GM12878 (cell line): Measurements from ENCODE around the gene RPL29. TPM values are rescaled to one million over a fixed set of nuclear protein-coding genes. Genes with fewer than 3 reads are reported as not detected.

ENCODE experiments used
- ATAC-seq: fragments of 200-7000 bp; cut with Tn5 transposase; 3 replicates; pipeline ENCODE4 v1.9.1; 2020; ENCODE audit warnings: mild to moderate bottlenecking, moderate library complexity
- BruUV-seq: library from RNA; stranded (reverse); fragments of 400-500 nt; replicated peaks from 2 replicates; lab custom pipeline; 2021; lab: Mats Ljungman, UMichigan
- CTCF ChIA-PET: fragments of 300-600 bp; sonication (Branson Sonifier 250); formaldehyde crosslinking; extraction: SDS; loops from one replicate; lab custom pipeline; 2021; ENCODE audit warnings: inconsistent platforms; lab: Yijun Ruan, JAX
- POLR2A ChIA-PET: fragments of 350-600 bp; formaldehyde crosslinking; extraction: SDS; loops from one replicate; lab custom pipeline; 2021; ENCODE audit warnings: inconsistent platforms; lab: Charles Lee
- RAD21 ChIA-PET: fragments of 300-600 bp; sonication (Branson Sonifier 250); formaldehyde crosslinking; loops from one replicate; lab custom pipeline; 2023; ENCODE audit warnings: antibody characterized with exemption; ENCODE audit not compliant: unreplicated experiment; lab: Charles Lee
- SMC1A ChIA-PET: fragments of 300-600 bp; sonication (Branson Sonifier 250); formaldehyde crosslinking; loops from one replicate; lab custom pipeline; 2023; ENCODE audit not compliant: unreplicated experiment, uncharacterized antibody; lab: Charles Lee
- DNase-seq: peaks from one replicate; pipeline ENCODE4 v3.0.0-alpha.2; 2011; ENCODE audit warnings: low read depth, low spot score
- FAIRE-seq: peaks from 3 replicates; lab custom pipeline; 2011; peaks lifted over from hg19 to GRCh38; lab: Jason Lieb, UNC
- H2AFZ ChIP-seq: 2 replicates; pipeline ENCODE4 v1.6.0; 2011; ENCODE audit warnings: low read depth, low read length, control low read depth; ENCODE audit not compliant: control insufficient read depth
- H3K27ac ChIP-seq: 2 replicates; pipeline ENCODE4 v1.5.1; 2011; ENCODE audit warnings: control low read depth; ENCODE audit not compliant: control insufficient read depth, insufficient read depth
- H3K27me3 ChIP-seq, 2 experiments: replicated peaks in 1 of 2; 2 replicates each; pipeline versions ENCODE4 v1.6.0 to v1.6.1; 2011; ENCODE audit warnings: low read length in 1 of 2; ENCODE audit not compliant: control insufficient read depth in 2 of 2, insufficient read depth in 2 of 2
- H3K36me3 ChIP-seq, 2 experiments: 2 replicates each; pipeline ENCODE4 v1.5.1; 2011; ENCODE audit warnings: low read length in 1 of 2; ENCODE audit not compliant: control insufficient read depth in 2 of 2, insufficient read depth in 2 of 2
- H3K4me1 ChIP-seq: 2 replicates; pipeline ENCODE4 v1.6.1; 2011; ENCODE audit warnings: mild to moderate bottlenecking, low read length, moderate library complexity, mixed read lengths; ENCODE audit not compliant: control insufficient read depth, insufficient read depth
- H3K4me2 ChIP-seq: 2 replicates; pipeline ENCODE4 v1.6.0; 2011; ENCODE audit warnings: control low read depth; ENCODE audit not compliant: control insufficient read depth, insufficient read depth
- H3K4me3 ChIP-seq: fragments of 200-600 bp; sonication (generic); 2 replicates; pipeline ENCODE4 v1.5.1; 2016
- H3K79me2 ChIP-seq: 2 replicates; pipeline ENCODE4 v1.6.0; 2011; ENCODE audit warnings: low read length; ENCODE audit not compliant: control insufficient read depth, insufficient read depth
- H3K9ac ChIP-seq: 2 replicates; pipeline ENCODE4 v1.8.0; 2011; ENCODE audit warnings: low read length, control low read depth, mixed read lengths; ENCODE audit not compliant: control insufficient read depth, insufficient read depth
- H3K9me3 ChIP-seq: replicated peaks from 3 replicates; pipeline ENCODE4 v1.5.1; 2011; ENCODE audit warnings: mild to moderate bottlenecking, low read length; ENCODE audit not compliant: control insufficient read depth, insufficient read depth
- H4K20me1 ChIP-seq: 2 replicates; pipeline ENCODE4 v1.6.0; 2011; ENCODE audit not compliant: control insufficient read depth, insufficient read depth
- BHLHE40 ChIP-seq, 2 experiments: fragments of 450-650 bp in 1 of 2; IDR thresholded peaks; 2 replicates each; pipeline ENCODE4 v1.6.1; 2011 to 2017; ENCODE audit warnings: low read depth in 2 of 2, borderline replicate concordance in 1 of 2, improper control_type of control experiment in 1 of 2, low read length in 1 of 2, mild to moderate bottlenecking in 1 of 2
- DPF2 ChIP-seq: fragments of 450-650 bp; IDR thresholded peaks from 2 replicates; pipeline ENCODE4 v1.6.1; 2017; ENCODE audit warnings: mild to moderate bottlenecking
- IKZF1 ChIP-seq: fragments of 450-650 bp; conservative IDR thresholded peaks from 2 replicates; pipeline ENCODE4 v1.6.1; 2017; ENCODE audit warnings: antibody characterized with exemption, mild to moderate bottlenecking
- MEF2B ChIP-seq: fragments of 450-650 bp; IDR thresholded peaks from 2 replicates; pipeline ENCODE4 v1.6.1; 2018; ENCODE audit warnings: mild to moderate bottlenecking, moderate library complexity; ENCODE audit not compliant: partially characterized antibody, poor library complexity, severe bottlenecking
- WGBS: methylation state at CpG from one replicate; pipeline ENCODE4 v1.1.6; 2016; ENCODE audit warnings: low lambda C conversion rate; ENCODE audit not compliant: insufficient replicate concordance, insufficient coverage; ENCODE audit errors: missing lambda C conversion rate; 5-methylcytosine and 5-hydroxymethylcytosine counted together
- in situ Hi-C: fragments of 300-500 bp; cut with MboI; formaldehyde crosslinking; loops from 9 replicates; pipeline ENCODE4 v1.14.3; 2018; ENCODE audit warnings: mixed read lengths
- intact Hi-C: fragments of 100-400 bp; cut with micrococcal nuclease; formaldehyde crosslinking; loops from one replicate; pipeline ENCODE4 v1.14.2; 2022; ENCODE audit not compliant: unreplicated experiment
- polyA plus RNA-seq, 11 experiments: library from polyadenylated mRNA; depleted of rRNA in 4 of 11; unstranded in 6 of 11; stranded (reverse) in 5 of 11; fragments of >200 nt; fragmentation: Nextera tagmentation in 4 of 11; fragmentation: Illumina TruSeq in 1 of 11; extraction: Ambion mirVana in 4 of 11; extraction: Trizol in 1 of 11; gene quantifications; 1 replicate in 1 of 11; 2 replicates in 10 of 11; pipeline versions ENCODE4 v1.2.1 to v1.2.3, GENCODE V29; 2011 to 2016; ENCODE audit warnings: inconsistent platforms in 2 of 11, missing spikeins in 2 of 11, low read depth in 1 of 11
- total RNA-seq, 4 experiments: library from RNA; depleted of rRNA in 3 of 4; stranded (reverse); fragments of >200 nt in 3 of 4; fragmentation: Illumina TruSeq in 1 of 4; extraction: Trizol in 1 of 4; gene quantifications; 2 replicates each; pipeline versions ENCODE4 v1.2.1 to v1.2.3, GENCODE V29; 2013 to 2021
- TF ChIP-seq, protein P1 (sequence below): IDR thresholded peaks from 2 replicates; pipeline ENCODE4 v1.6.1; 2011; ENCODE audit warnings: low read depth, mild to moderate bottlenecking, low read length, moderate library complexity, borderline replicate concordance; ENCODE audit errors: extremely low read depth
- TF ChIP-seq, protein P2 (sequence below): fragments of 450-650 bp; IDR thresholded peaks from 2 replicates; pipeline ENCODE4 v1.6.1; 2017; ENCODE audit warnings: mild to moderate bottlenecking, moderate library complexity
- TF ChIP-seq, protein P3 (sequence below): fragments of 450-650 bp; IDR thresholded peaks from 2 replicates; pipeline ENCODE4 v1.6.1; 2014; ENCODE audit warnings: mild to moderate bottlenecking
- TF ChIP-seq, protein P4 (sequence below): fragments of 450-650 bp; IDR thresholded peaks from 2 replicates; pipeline ENCODE4 v1.6.1; 2017; ENCODE audit warnings: mild to moderate bottlenecking, low read depth, inconsistent platforms; ENCODE audit not compliant: poor library complexity, severe bottlenecking
- TF ChIP-seq, protein P5 (sequence below), 3 experiments: IDR thresholded peaks in 2 of 3; conservative IDR thresholded peaks in 1 of 3; 2 replicates each; pipeline ENCODE4 v1.5.1; 2011; ENCODE audit warnings: low read depth in 3 of 3, low read length in 3 of 3, mild to moderate bottlenecking in 3 of 3, control low read depth in 2 of 3, moderate library complexity in 2 of 3, inconsistent platforms in 1 of 3, mixed read lengths in 1 of 3; ENCODE audit not compliant: control insufficient read depth in 2 of 3, insufficient read depth in 1 of 3; ENCODE audit errors: extremely low read depth in 1 of 3

Gene RPL29
- total and polyA plus RNA-seq, 10 of the 15 experiments (the other 5 are each of a cell fraction or from before 2014, with no cell fraction given) = 1,053 to 2,477 (median 1,657) TPM

DNA sequence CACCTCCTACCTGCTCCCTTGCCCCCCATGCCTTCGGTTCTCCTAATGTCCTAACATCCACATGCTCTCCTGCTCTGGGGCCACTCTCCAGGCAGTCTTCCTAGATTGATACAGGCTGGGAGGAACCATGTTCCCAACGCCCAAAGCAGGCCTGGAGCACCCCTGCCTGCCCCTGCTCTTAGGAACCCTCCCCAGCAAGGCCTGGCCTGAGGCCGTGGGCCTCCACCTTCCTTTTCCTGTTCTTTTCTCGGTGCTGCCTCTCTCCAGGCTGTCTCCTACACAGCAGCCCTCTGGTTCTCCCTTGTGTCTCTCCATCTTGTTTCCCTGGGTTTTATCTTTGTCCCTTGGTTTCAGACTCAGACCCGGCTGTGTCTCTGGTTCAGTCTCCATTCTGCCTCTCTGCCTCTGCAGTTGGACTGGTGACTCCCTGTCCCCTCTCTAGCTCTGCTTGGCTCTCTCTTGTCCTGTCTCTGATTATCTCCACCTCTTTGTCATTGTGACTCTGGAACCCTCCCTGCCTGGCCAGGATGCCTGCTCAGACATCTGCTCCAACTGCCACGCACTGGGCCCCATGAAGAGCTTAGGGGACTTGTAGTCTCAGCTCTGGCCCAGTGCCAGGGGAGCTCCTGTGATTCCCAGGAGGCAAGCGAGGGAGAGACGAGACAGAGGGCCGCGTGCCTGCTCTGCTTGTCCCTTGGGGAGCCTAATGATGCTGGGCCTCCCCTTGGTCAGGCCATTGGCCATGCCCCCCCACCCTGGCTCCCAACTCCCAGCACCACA is 26.0 kb upstream of the RPL29 start:
- POLR2A ChIA-PET = interaction anchor here (0.8 to 2.3 kb wide), 5 partner anchors 10 to 35 kb away, joined by 4 to 21 read pairs (median 4); partner anchors contain the start of gene RPL29
- no peaks in the 10 kb centered on the region for H4K20me1 ChIP-seq
- no peak overlapping the region for H3K4me2 ChIP-seq
- RAD21 ChIA-PET = interaction anchor here (1.0 to 7.1 kb wide), 4 partner anchors 9 to 31 kb away, joined by 3 to 70 read pairs (median 45); no protein-coding TSS in a partner anchor
- DNase-seq = no peak
- no peaks in the 10 kb centered on the region for H3K27me3 ChIP-seq
- H3K9ac ChIP-seq = no peak overlapping the region
- H3K36me3 ChIP-seq = no peaks in the 10 kb centered on the region
- in situ Hi-C loops = no loop called here
- no peak overlapping the region for H3K27ac ChIP-seq
- peak overlapping the region; percentile 35; the same call in 1 of the 2 replicates for H2AFZ ChIP-seq
- intact Hi-C loops = no loop called here
- ATAC-seq = no peak
- 46% methylated on average over 10 of the region's 10 CpGs for WGBS
- H3K4me3 ChIP-seq = no peak overlapping the region
- no peak for FAIRE-seq
- no peaks in the 10 kb centered on the region for H3K79me2 ChIP-seq
- TF ChIP-seq BHLHE40 (IDR thresholded peaks at IDR 0.05; ENCODE audit: borderline replicate concordance in 1 of 2, low read depth in 2 of 2, low read length in 1 of 2) (0 out of 4 replicates have a peak, but pooled peaks of 1 of the 2 experiments have one; percentile 18), MEF2B (peak; percentile 70), DPF2 (no peak), IKZF1 (0 out of 2 replicates have a peak, but pooled peaks have one; percentile 20)
- TF ChIP-seq, protein P1, sequence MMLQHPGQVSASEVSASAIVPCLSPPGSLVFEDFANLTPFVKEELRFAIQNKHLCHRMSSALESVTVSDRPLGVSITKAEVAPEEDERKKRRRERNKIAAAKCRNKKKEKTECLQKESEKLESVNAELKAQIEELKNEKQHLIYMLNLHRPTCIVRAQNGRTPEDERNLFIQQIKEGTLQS = no peak
- TF ChIP-seq, protein P2, sequence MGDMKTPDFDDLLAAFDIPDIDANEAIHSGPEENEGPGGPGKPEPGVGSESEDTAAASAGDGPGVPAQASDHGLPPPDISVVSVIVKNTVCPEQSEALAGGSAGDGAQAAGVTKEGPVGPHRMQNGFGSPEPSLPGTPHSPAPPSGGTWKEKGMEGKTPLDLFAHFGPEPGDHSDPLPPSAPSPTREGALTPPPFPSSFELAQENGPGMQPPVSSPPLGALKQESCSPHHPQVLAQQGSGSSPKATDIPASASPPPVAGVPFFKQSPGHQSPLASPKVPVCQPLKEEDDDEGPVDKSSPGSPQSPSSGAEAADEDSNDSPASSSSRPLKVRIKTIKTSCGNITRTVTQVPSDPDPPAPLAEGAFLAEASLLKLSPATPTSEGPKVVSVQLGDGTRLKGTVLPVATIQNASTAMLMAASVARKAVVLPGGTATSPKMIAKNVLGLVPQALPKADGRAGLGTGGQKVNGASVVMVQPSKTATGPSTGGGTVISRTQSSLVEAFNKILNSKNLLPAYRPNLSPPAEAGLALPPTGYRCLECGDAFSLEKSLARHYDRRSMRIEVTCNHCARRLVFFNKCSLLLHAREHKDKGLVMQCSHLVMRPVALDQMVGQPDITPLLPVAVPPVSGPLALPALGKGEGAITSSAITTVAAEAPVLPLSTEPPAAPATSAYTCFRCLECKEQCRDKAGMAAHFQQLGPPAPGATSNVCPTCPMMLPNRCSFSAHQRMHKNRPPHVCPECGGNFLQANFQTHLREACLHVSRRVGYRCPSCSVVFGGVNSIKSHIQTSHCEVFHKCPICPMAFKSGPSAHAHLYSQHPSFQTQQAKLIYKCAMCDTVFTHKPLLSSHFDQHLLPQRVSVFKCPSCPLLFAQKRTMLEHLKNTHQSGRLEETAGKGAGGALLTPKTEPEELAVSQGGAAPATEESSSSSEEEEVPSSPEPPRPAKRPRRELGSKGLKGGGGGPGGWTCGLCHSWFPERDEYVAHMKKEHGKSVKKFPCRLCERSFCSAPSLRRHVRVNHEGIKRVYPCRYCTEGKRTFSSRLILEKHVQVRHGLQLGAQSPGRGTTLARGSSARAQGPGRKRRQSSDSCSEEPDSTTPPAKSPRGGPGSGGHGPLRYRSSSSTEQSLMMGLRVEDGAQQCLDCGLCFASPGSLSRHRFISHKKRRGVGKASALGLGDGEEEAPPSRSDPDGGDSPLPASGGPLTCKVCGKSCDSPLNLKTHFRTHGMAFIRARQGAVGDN = peak; percentile 52
- TF ChIP-seq, protein P3, sequence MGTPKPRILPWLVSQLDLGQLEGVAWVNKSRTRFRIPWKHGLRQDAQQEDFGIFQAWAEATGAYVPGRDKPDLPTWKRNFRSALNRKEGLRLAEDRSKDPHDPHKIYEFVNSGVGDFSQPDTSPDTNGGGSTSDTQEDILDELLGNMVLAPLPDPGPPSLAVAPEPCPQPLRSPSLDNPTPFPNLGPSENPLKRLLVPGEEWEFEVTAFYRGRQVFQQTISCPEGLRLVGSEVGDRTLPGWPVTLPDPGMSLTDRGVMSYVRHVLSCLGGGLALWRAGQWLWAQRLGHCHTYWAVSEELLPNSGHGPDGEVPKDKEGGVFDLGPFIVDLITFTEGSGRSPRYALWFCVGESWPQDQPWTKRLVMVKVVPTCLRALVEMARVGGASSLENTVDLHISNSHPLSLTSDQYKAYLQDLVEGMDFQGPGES = no peak
- TF ChIP-seq, protein P4, sequence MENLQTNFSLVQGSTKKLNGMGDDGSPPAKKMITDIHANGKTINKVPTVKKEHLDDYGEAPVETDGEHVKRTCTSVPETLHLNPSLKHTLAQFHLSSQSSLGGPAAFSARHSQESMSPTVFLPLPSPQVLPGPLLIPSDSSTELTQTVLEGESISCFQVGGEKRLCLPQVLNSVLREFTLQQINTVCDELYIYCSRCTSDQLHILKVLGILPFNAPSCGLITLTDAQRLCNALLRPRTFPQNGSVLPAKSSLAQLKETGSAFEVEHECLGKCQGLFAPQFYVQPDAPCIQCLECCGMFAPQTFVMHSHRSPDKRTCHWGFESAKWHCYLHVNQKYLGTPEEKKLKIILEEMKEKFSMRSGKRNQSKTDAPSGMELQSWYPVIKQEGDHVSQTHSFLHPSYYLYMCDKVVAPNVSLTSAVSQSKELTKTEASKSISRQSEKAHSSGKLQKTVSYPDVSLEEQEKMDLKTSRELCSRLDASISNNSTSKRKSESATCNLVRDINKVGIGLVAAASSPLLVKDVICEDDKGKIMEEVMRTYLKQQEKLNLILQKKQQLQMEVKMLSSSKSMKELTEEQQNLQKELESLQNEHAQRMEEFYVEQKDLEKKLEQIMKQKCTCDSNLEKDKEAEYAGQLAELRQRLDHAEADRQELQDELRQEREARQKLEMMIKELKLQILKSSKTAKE = no peak
- TF ChIP-seq, protein P5, sequence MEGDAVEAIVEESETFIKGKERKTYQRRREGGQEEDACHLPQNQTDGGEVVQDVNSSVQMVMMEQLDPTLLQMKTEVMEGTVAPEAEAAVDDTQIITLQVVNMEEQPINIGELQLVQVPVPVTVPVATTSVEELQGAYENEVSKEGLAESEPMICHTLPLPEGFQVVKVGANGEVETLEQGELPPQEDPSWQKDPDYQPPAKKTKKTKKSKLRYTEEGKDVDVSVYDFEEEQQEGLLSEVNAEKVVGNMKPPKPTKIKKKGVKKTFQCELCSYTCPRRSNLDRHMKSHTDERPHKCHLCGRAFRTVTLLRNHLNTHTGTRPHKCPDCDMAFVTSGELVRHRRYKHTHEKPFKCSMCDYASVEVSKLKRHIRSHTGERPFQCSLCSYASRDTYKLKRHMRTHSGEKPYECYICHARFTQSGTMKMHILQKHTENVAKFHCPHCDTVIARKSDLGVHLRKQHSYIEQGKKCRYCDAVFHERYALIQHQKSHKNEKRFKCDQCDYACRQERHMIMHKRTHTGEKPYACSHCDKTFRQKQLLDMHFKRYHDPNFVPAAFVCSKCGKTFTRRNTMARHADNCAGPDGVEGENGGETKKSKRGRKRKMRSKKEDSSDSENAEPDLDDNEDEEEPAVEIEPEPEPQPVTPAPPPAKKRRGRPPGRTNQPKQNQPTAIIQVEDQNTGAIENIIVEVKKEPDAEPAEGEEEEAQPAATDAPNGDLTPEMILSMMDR (IDR thresholded peaks at IDR 0.05 in 2 of 3, conservative IDR thresholded peaks at IDR 0.05 in 1 of 3; ENCODE audit: control insufficient read depth in 2 of 3, extremely low read depth in 1 of 3, insufficient read depth in 1 of 3, low read depth in 3 of 3, low read length in 3 of 3) = no peak
- CTCF ChIA-PET = interaction anchor here (0.6 to 3.9 kb wide), 10 partner anchors 15 to 268 kb away, joined by 3 to 30 read pairs (median 5); no protein-coding TSS in a partner anchor
- H3K4me1 ChIP-seq = peaks cover 18% of the 10 kb centered on the region
- no TSS peak for BruUV-seq
- SMC1A ChIA-PET = interaction anchor here (0.8 to 12.8 kb wide), 7 partner anchors 9 to 33 kb away, joined by 3 to 116 read pairs (median 8); partner anchors contain the start of gene DUSP7
- H3K9me3 ChIP-seq = no peaks in the 10 kb centered on the region
